Stimulated activated CD4-positive, alpha-beta T cell treated with anti-CD3 and anti-CD28 coated beads, Interleukin-1b, Interleukin-23, amount 100 ng/mL, for 1 hour (primary cell): Measurements from ENCODE around the gene ITGA2B.
"Not testable (repeated sequence)": the region's sequence is repeated elsewhere in the genome, so short reads cannot be mapped to it uniquely, and the experiment has no call there.

Experiments used
- DNase-seq, 2 donors: peaks; one replicate each; pipeline ENCODE4 v3.0.0-alpha.2; 2020; ENCODE audit warnings: low read depth in 2 of 2

ITGA2B gene

GRCh38 chr17:44390250-44390870, 911 bp upstream of the ITGA2B start:
- no peak for DNase-seq

GRCh38 chr17:44389723-44390202, 314 bp upstream of the ITGA2B start:
- no peak for DNase-seq

- DNase-seq: no peak
Measured at GRCh38 chr17:44387804-44388203, 1.6 kb downstream of the ITGA2B start.

GRCh38 chr17:44386182-44386525, 3.3 kb downstream of the ITGA2B start:
- no peak for DNase-seq

GRCh38 chr17:44385287-44386181, 3.9 kb downstream of the ITGA2B start:
- peak; percentile 62 to 81 for DNase-seq

GRCh38 chr17:44384823-44385286, 4.6 kb downstream of the ITGA2B start:
- no peak for DNase-seq

GRCh38 chr17:44384281-44384822, 5.1 kb downstream of the ITGA2B start:
- DNase-seq: no peak

GRCh38 chr17:44383861-44384260, 5.6 kb downstream of the ITGA2B start:
- no peak for DNase-seq

- no peak for DNase-seq
Measured at GRCh38 chr17:44383363-44383762, 6.1 kb downstream of the ITGA2B start.

- no peak for DNase-seq
Measured at GRCh38 chr17:44382917-44383316, 6.5 kb downstream of the ITGA2B start.

GRCh38 chr17:44381810-44382305, 7.6 kb downstream of the ITGA2B start:
- DNase-seq: no peak

GRCh38 chr17:44380767-44381166, 8.7 kb downstream of the ITGA2B start:
- DNase-seq: no peak

- no peak for DNase-seq
Measured at GRCh38 chr17:44379887-44380286, 9.6 kb downstream of the ITGA2B start.

GRCh38 chr17:44378171-44378705, 11.2 kb downstream of the ITGA2B start:
- DNase-seq: no peak

GRCh38 chr17:44376779-44377178, 12.7 kb downstream of the ITGA2B start:
- no peak for DNase-seq

- DNase-seq: no peak
Measured at GRCh38 chr17:44376124-44376523, 13.3 kb downstream of the ITGA2B start.

- no peak for DNase-seq
Measured at GRCh38 chr17:44375196-44376017, 14.0 kb downstream of the ITGA2B start.

GRCh38 chr17:44374306-44375195, 14.9 kb downstream of the ITGA2B start:
- DNase-seq: no peak

- no peak for DNase-seq
Measured at GRCh38 chr17:44372036-44372435, 17.4 kb downstream of the ITGA2B start.

GRCh38 chr17:44369414-44370023, 19.9 kb downstream of the ITGA2B start:
- DNase-seq: not testable (repeated sequence)
